Spleen (tissue), 11 donors: ENCODE measurements around the gene C10orf105. TPM values are rescaled to one million over a fixed set of nuclear protein-coding genes. Genes with fewer than 3 reads are reported as not detected.
A peak's percentile ranks its signal among the peaks of the same experiment; 100 is the strongest.

Experiments
- DNase-seq: peaks from one replicate; pipeline ENCODE4 v3.0.0-alpha.2; 2020
- H3K27ac ChIP-seq, 8 donors: fragments of 200-600 bp; sonication (generic) in 7 of 8; 1 replicate in 4 of 8; 2 replicates in 4 of 8; pipeline versions ENCODE4 v1.5.0 to v1.8.0; 2016 to 2021; ENCODE audit warnings: inconsistent platforms in 4 of 8, mild to moderate bottlenecking in 4 of 8, moderate library complexity in 1 of 8
- H3K27me3 ChIP-seq, 7 donors: fragments of 200-600 bp; sonication (generic) in 6 of 7; replicated peaks in 1 of 7; 1 replicate in 4 of 7; 2 replicates in 3 of 7; pipeline versions ENCODE4 v1.5.0 to v1.8.0; 2016 to 2021; ENCODE audit warnings: inconsistent platforms in 3 of 7, mild to moderate bottlenecking in 1 of 7
- H3K36me3 ChIP-seq, 6 donors: fragments of 200-600 bp; sonication (generic) in 5 of 6; 1 replicate in 4 of 6; 2 replicates in 2 of 6; pipeline versions ENCODE4 v1.5.0 to v1.8.0; 2016 to 2021; ENCODE audit warnings: inconsistent platforms in 2 of 6
- H3K4me1 ChIP-seq, 6 donors: fragments of 200-600 bp; sonication (generic) in 5 of 6; 1 replicate in 3 of 6; 2 replicates in 3 of 6; pipeline versions ENCODE4 v1.5.0 to v1.8.0; 2016 to 2021; ENCODE audit warnings: inconsistent platforms in 3 of 6
- H3K4me3 ChIP-seq, 8 donors: fragments of 200-600 bp; sonication (generic) in 7 of 8; 1 replicate in 4 of 8; 2 replicates in 4 of 8; pipeline versions ENCODE4 v1.5.0 to v1.8.0; 2016 to 2021; ENCODE audit warnings: inconsistent platforms in 4 of 8, mild to moderate bottlenecking in 4 of 8, moderate library complexity in 2 of 8
- H3K9me3 ChIP-seq, 8 donors: fragments of 200-600 bp; sonication (generic) in 7 of 8; 1 replicate in 4 of 8; 2 replicates in 4 of 8; pipeline versions ENCODE4 v1.5.0 to v1.8.0; 2016 to 2021; ENCODE audit warnings: inconsistent platforms in 4 of 8
- POLR2A ChIP-seq, 3 donors: fragments of 450-650 bp; IDR thresholded peaks; one replicate each; pipeline ENCODE4 v1.5.1; 2017; ENCODE audit warnings: antibody characterized with exemption in 3 of 3, mild to moderate bottlenecking in 1 of 3
- POLR2AphosphoS5 ChIP-seq, 3 donors: sonication (generic); formaldehyde crosslinking; IDR thresholded peaks; one replicate each; pipeline ENCODE4 v1.5.1; 2017; ENCODE audit warnings: antibody characterized with exemption in 3 of 3
- WGBS, 5 donors: extraction: QIAGEN DNeasy Blood & Tissue Kit in 3 of 5; methylation state at CpG; one replicate each; pipeline versions ENCODE4 v1.1.5 to v1.1.7; 2013 to 2018; 5-methylcytosine and 5-hydroxymethylcytosine counted together
- intact Hi-C: fragments of 100-400 bp; cut with DNase I; formaldehyde crosslinking; loops from one replicate; pipeline ENCODE4 v1.15.0; 2023; ENCODE audit warnings: low total_unique reads
- polyA plus RNA-seq, 3 donors: library from polyadenylated mRNA; stranded (reverse); fragments of 200-250 nt; gene quantifications; one replicate each; pipeline ENCODE4 v1.2.1, GENCODE V29; 2013
- total RNA-seq, 7 donors: library from RNA; depleted of rRNA in 3 of 7; stranded (reverse); fragments of >200 nt in 3 of 7; fragmentation: NEBNext Ultra II Directional in 4 of 7; extraction: Animal tissue kit (Norgen Biotek cat#: 25700) in 4 of 7; gene quantifications; one replicate each; pipeline versions ENCODE4 v1.1.0 to v1.2.1, GENCODE V29; 2016 to 2021
- TF ChIP-seq, protein P1 (sequence below), 11 experiments: fragments of 200-600 bp in 7 of 11; fragments of 450-650 bp in 4 of 11; sonication (generic) in 4 of 11; IDR thresholded peaks in 8 of 11; conservative IDR thresholded peaks in 3 of 11; 1 replicate in 7 of 11; 2 replicates in 4 of 11; pipeline versions ENCODE4 v1.4.0 to v1.8.0; 2016 to 2021; ENCODE audit warnings: antibody characterized with exemption in 11 of 11, inconsistent platforms in 4 of 11, mild to moderate bottlenecking in 1 of 11
- donor health status: healthy with polysubstance abuse.
- donor health status: DM: no; HTN: no; CAD: no; lungs with moderate emphysema.
- donor health status: DM: no; HTN: no; CAD: no.
- donor health status: Bipolar disorder and iron deficiency.
- donor health status: healthy.
- donor health status: DM: no; HTN: no; CAD: no.
- donor health status: DM: yes; HTN: yes; CAD: no.

Gene C10orf105
- total and polyA plus RNA-seq, 10 donors = 0.08 to 4.4 (median 2.6) TPM

- 84 to 91% (median 85%) methylated on average over 5 to 8 of the region's 8 CpGs for WGBS, 5 donors
- intact Hi-C loops = no loop called here
- no peaks in the 10 kb centered on the region for H3K9me3 ChIP-seq
- H3K36me3 ChIP-seq = no peaks in the 10 kb centered on the region
- H3K4me1 ChIP-seq = peaks cover 37 to 98% (median 75%) of the 10 kb centered on the region in 6 donors
- peak overlapping the region in 7 of 8 donors; percentile 81 to 89 (median 86) for H3K27ac ChIP-seq
- DNase-seq = no peak
- H3K4me3 ChIP-seq = peak overlapping the region in 2 of 8 donors; percentile 27 to 48
- H3K27me3 ChIP-seq = no peaks in the 10 kb centered on the region
- TF ChIP-seq POLR2AphosphoS5 (IDR thresholded peaks at IDR 0.05) (no peak), POLR2A (IDR thresholded peaks at IDR 0.05) (no peak)
- TF ChIP-seq, protein P1, sequence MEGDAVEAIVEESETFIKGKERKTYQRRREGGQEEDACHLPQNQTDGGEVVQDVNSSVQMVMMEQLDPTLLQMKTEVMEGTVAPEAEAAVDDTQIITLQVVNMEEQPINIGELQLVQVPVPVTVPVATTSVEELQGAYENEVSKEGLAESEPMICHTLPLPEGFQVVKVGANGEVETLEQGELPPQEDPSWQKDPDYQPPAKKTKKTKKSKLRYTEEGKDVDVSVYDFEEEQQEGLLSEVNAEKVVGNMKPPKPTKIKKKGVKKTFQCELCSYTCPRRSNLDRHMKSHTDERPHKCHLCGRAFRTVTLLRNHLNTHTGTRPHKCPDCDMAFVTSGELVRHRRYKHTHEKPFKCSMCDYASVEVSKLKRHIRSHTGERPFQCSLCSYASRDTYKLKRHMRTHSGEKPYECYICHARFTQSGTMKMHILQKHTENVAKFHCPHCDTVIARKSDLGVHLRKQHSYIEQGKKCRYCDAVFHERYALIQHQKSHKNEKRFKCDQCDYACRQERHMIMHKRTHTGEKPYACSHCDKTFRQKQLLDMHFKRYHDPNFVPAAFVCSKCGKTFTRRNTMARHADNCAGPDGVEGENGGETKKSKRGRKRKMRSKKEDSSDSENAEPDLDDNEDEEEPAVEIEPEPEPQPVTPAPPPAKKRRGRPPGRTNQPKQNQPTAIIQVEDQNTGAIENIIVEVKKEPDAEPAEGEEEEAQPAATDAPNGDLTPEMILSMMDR (IDR thresholded peaks at IDR 0.05 in 8 of 11, conservative IDR thresholded peaks at IDR 0.05 in 3 of 11) = no peak
Observed at GRCh38 chr10:71715026-71715425, 4.6 kb downstream of the C10orf105 start.

DNA sequence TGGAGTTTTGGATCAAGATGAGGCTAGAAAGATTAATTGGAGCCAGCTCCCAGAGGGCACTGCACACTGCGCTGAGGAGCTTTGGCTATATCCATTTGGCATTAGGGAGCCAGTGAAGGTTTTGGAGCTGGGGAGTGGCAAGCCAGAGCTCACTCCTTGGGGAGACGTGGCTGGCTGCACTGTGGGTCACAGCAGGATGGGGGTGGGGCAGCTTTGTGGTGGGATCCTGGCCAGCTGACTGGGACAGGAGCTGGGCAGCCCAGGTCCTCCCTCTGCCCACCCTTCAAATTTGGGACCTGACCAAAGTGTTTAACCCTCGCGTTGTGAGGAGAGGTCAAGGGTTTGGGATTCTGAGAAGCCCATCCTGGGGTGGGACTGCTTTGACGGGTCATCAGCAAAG lies 5.0 kb downstream of the C10orf105 start:
- intact Hi-C loops = no loop called here
- peak overlapping the region; percentile 81 to 89 (median 86) for H3K27ac ChIP-seq
- peak overlapping the region in 2 of 8 donors; percentile 27 to 48 for H3K4me3 ChIP-seq
- DNase-seq = no peak
- H3K27me3 ChIP-seq = no peaks in the 10 kb centered on the region
- peaks cover 37 to 98% (median 73%) of the 10 kb centered on the region in 6 donors for H3K4me1 ChIP-seq
- H3K9me3 ChIP-seq = no peaks in the 10 kb centered on the region
- 13 to 67% (median 66%) methylated on average over 1 to 5 of the region's 5 CpGs for WGBS, 5 donors
- no peaks in the 10 kb centered on the region for H3K36me3 ChIP-seq
- TF ChIP-seq POLR2AphosphoS5 (IDR thresholded peaks at IDR 0.05) (no peak), POLR2A (IDR thresholded peaks at IDR 0.05) (no peak)
- TF ChIP-seq, protein P1 (IDR thresholded peaks at IDR 0.05 in 8 of 11, conservative IDR thresholded peaks at IDR 0.05 in 3 of 11) = no peak

GRCh38 chr10:71714031-71714410 lies 5.6 kb downstream of the C10orf105 start:
- Histone ChIP-seq H3K4me3 (peak overlapping the region in 2 of 8 donors; percentile 27 to 48), H3K9me3 (no peaks in the 10 kb centered on the region), H3K36me3 (no peaks in the 10 kb centered on the region), H3K4me1 (peaks cover 37 to 98% (median 69%) of the 10 kb centered on the region in 6 donors), H3K27ac (peak overlapping the region; percentile 81 to 89 (median 86)), H3K27me3 (no peaks in the 10 kb centered on the region)
- intact Hi-C loops = no loop called here
- 48 to 70% (median 57%) methylated on average over 4 of the region's 4 CpGs for WGBS, 5 donors
- DNase-seq = no peak
- TF ChIP-seq POLR2A (IDR thresholded peaks at IDR 0.05) (no peak), POLR2AphosphoS5 (IDR thresholded peaks at IDR 0.05) (no peak)
- TF ChIP-seq, protein P1 (IDR thresholded peaks at IDR 0.05 in 8 of 11, conservative IDR thresholded peaks at IDR 0.05 in 3 of 11) = no peak

DNA sequence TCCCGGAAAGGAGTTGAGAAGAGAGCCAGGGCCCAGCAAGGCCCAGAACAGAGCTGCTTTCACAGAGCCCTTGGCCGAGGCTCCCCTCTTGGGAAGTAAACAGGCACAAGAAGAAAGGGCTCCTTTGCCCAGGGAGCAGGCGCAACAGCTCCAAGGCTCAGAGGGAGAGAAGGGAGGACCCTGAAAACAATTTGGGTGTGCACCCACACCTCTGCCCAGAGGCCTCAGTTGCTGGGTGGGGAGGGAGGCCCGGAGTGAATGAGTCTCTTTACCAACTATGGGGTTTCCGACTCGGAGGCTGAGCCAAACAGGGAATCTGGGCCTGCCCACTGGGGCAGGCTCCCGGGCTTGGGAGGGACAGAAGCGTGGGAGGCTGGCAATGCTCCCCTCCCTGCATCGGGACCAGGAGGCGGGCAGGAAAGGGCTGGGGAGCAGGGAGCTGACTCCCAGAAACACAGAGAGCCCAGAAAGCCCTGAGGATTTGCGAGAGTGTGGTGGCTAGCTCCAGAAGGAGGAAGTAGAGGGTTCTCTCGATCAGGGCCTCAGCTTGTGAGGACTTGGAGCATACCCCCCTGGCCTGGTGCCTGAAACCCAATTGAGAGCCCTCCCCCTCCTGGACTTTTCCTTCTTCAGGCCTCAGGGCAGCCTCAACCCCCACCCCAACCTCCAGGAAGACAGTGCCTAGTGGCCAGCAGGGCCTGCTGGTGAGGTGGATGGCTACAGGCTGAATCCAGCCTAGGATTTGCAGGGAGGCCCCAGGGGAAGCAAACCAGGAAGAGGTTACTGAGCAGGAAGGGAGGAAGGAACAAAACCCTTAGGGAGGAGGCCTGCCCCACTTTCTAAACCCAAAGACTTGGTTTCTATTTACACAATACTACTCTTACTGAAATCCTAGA lies 6.2 kb downstream of the C10orf105 start:
- intact Hi-C loops = no loop called here
- Histone ChIP-seq H3K4me3 (peak overlapping the region in 1 of 8 donors; percentile 48), H3K36me3 (no peaks in the 10 kb centered on the region), H3K27ac (peak overlapping the region; percentile 81 to 89 (median 86)), H3K4me1 (peaks cover 39 to 98% (median 69%) of the 10 kb centered on the region in 6 donors), H3K9me3 (no peaks in the 10 kb centered on the region), H3K27me3 (no peaks in the 10 kb centered on the region)
- peak; percentile 83 for DNase-seq
- TF ChIP-seq, protein P1 (IDR thresholded peaks at IDR 0.05 in 8 of 11, conservative IDR thresholded peaks at IDR 0.05 in 3 of 11) = peak in 2 of 11 experiments; percentile 18 to 26
- TF ChIP-seq POLR2AphosphoS5 (IDR thresholded peaks at IDR 0.05) (peak in 2 of 3 donors; percentile 68 to 69), POLR2A (IDR thresholded peaks at IDR 0.05) (no peak)
- WGBS, 5 donors = 27 to 51% (median 41%) methylated on average over 3 to 12 of the region's 12 CpGs
